Activated CD4-positive, alpha-beta T cell treated with anti-CD3 and anti-CD28 coated beads, Interleukin-2, amount 10 ng/mL, durations not matched to agents 24 days and 14 days (primary cell): ENCODE data around the gene CDH4. TPM values are rescaled to one million over a fixed set of nuclear protein-coding genes. Genes with fewer than 3 reads are reported as not detected.

ENCODE experiments used
- DNase-seq: peaks from one replicate; pipeline ENCODE4 v3.0.0; 2022
- H3K27ac Mint-ChIP-seq: one replicate; pipeline ENCODE4 v1.8.0; 2022; ENCODE audit warnings: mild to moderate bottlenecking, mixed read lengths
- H3K27me3 Mint-ChIP-seq: one replicate; pipeline ENCODE4 v1.8.0; 2022; ENCODE audit warnings: mixed read lengths
- H3K36me3 Mint-ChIP-seq: one replicate; pipeline ENCODE4 v1.8.0; 2022; ENCODE audit warnings: low read depth, mild to moderate bottlenecking, mixed read lengths
- H3K4me1 Mint-ChIP-seq: one replicate; pipeline ENCODE4 v1.8.0; 2021; ENCODE audit warnings: mixed read lengths
- H3K4me3 Mint-ChIP-seq: one replicate; pipeline ENCODE4 v1.8.0; 2022; ENCODE audit warnings: mild to moderate bottlenecking, moderate library complexity, mixed read lengths
- H3K9me3 Mint-ChIP-seq: one replicate; pipeline ENCODE4 v1.8.0; 2021; ENCODE audit warnings: mixed read lengths
- intact Hi-C: fragments of 100-400 bp; cut with micrococcal nuclease; formaldehyde crosslinking; loops from one replicate; pipeline ENCODE4 v1.15.1; 2023
- total RNA-seq: library from RNA; stranded (reverse); gene quantifications from 2 replicates; pipeline ENCODE4 v1.2.3, GENCODE V29; 2022

Gene CDH4
- total RNA-seq, 1 donor from 2014 or later: not detected

DNA sequence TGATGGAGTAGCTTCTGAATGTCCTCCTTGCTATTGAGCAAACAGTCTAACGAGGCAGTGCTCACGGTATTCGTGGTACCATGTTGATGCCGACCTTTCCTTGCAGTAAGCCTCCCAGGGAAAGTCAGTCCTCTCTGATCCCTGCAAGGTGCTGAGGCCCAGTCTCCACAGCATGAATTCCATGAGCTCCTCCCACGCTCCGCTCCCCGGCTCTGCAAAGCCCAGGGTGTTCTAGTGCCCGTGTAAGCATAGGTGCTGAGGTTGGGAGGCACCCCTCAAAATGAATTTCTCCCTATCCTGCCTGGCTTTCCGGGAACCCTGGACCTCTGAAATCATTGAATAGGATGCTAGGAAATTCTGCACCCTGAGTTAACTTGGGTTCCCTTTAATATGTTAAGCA is 562.7 kb downstream of the CDH4 start:
- no peaks in the 10 kb centered on the region for H3K36me3 Mint-ChIP-seq
- no peak overlapping the region for H3K27ac Mint-ChIP-seq
- H3K9me3 Mint-ChIP-seq: no peaks in the 10 kb centered on the region
- intact Hi-C loops: no loop called here
- no peaks in the 10 kb centered on the region for H3K27me3 Mint-ChIP-seq
- DNase-seq: no peak
- no peak overlapping the region for H3K4me3 Mint-ChIP-seq
- no peaks in the 10 kb centered on the region for H3K4me1 Mint-ChIP-seq

DNA sequence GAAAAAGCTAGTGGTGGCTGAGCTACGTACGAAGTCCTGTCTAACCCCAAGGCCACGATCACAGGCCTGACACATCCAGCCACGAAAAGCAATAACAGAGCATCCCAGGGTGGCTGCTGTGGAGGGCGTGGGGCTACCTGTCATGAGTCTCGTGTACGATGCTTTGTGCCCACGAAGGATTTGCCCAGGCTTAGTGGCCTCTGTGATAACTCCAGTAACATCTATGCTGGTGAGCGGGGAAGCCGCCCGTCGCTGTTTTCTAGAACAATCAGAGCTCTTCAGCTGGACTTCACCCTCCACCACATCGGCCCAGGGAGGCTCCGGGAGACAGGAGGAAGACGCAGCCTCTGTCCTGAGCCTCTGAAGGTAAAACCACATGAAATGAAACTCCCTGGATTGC is 563.1 kb downstream of the CDH4 start:
- H3K4me1 Mint-ChIP-seq: no peaks in the 10 kb centered on the region

DNA sequence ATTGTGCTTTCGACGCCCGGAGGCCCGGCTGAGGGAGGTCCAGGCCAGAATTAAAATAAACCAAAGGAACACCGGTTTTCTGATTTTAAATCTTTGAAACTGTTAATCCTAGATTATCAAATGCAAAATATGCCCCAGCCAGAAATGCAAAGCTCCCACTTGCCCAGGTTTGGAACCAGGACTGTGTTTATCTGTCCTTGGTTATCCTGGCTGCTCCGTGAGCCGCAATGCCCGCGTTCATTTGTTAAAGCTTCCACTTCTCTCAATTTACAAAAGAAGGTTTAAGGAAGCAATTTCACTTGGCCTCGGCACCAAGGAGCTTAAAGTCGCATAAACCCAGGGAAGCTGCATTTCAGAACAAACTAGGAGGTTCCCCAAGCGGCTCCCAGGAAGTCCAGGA is 563.6 kb downstream of the CDH4 start:
- no peak overlapping the region for H3K27ac Mint-ChIP-seq

More for the DNA sequence above, 563.1 kb downstream of the CDH4 start:
- no peaks in the 10 kb centered on the region for H3K9me3 Mint-ChIP-seq
- no peaks in the 10 kb centered on the region for H3K36me3 Mint-ChIP-seq
- no peak overlapping the region for H3K27ac Mint-ChIP-seq
- intact Hi-C loops: no loop called here
- no peak for DNase-seq
- no peaks in the 10 kb centered on the region for H3K27me3 Mint-ChIP-seq
- no peak overlapping the region for H3K4me3 Mint-ChIP-seq

DNA sequence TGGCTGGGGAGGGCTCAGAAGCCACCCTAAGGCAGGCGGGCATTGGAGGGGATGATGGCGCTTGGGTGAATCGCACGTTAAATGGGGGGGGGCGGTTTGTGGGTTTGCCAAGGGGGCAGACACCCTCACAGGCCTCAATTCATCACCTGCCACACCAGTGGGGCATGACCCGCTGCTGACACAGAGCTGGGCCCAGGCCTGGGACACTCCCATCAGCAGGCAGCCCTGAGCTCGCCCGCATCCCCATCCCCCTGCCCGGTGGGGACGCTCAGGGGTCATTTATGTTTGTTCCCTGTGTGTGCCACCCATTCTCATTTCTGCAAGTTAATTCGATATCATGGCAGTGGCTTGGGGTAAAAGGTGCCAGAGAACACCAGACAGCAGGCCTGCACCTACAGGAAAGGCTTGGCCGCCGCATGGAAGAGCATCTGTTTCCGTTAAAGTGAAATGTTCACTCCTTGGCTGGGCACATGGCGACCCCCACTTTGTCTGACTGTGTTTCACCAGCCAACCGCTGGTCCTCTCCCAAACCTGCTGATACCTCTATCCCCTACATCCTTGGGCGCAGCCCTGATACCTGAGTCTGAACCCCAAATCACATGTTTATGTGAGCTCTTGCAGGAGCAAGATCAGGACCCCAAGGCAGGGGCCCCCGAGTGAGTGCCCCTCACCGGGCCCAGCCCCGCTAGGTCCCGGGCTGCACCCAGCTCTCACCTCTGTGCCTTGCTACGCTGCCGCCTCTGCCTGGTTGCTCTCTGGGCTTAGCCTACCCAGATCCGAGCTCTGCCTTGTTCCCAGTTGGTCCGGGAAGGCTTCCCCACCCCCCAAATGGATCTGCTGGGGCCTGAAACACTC is 564.8 kb downstream of the CDH4 start:
- Mint-ChIP-seq H3K4me3 (no peak overlapping the region), H3K27ac (no peak overlapping the region), H3K36me3 (no peaks in the 10 kb centered on the region), H3K27me3 (no peaks in the 10 kb centered on the region), H3K4me1 (no peaks in the 10 kb centered on the region), H3K9me3 (no peaks in the 10 kb centered on the region)
- DNase-seq: no peak
- intact Hi-C loops: no loop called here

More for the DNA sequence above, 563.6 kb downstream of the CDH4 start:
- no peak for DNase-seq
- intact Hi-C loops: no loop called here
- Mint-ChIP-seq H3K4me1 (no peaks in the 10 kb centered on the region), H3K27me3 (no peaks in the 10 kb centered on the region), H3K36me3 (no peaks in the 10 kb centered on the region), H3K9me3 (no peaks in the 10 kb centered on the region), H3K4me3 (no peak overlapping the region)

DNA sequence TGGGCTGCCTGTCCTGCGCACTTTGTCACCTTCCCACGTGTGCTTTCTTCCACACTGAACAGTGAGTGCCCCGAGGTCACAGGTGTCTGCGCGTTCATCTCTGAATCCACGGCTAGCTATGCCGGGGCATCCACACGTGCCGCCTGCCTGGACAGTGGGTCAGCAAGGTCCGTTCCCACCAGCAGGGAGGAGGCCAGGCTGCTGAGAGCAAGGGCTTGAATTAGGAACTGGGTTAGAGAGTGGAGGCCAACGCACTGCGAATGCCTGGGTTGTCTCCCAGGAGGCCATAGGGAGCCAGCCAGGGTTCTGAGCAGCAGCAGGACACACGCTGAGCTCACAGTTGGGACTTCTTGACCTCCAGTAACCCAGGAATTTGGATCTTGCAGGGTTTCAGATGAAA is 565.5 kb downstream of the CDH4 start:
- no peaks in the 10 kb centered on the region for H3K27me3 Mint-ChIP-seq
- no peaks in the 10 kb centered on the region for H3K4me1 Mint-ChIP-seq
- H3K27ac Mint-ChIP-seq: no peak overlapping the region
- DNase-seq: no peak
- intact Hi-C loops: no loop called here
- H3K36me3 Mint-ChIP-seq: no peaks in the 10 kb centered on the region
- H3K4me3 Mint-ChIP-seq: no peak overlapping the region
- H3K9me3 Mint-ChIP-seq: no peaks in the 10 kb centered on the region

DNA sequence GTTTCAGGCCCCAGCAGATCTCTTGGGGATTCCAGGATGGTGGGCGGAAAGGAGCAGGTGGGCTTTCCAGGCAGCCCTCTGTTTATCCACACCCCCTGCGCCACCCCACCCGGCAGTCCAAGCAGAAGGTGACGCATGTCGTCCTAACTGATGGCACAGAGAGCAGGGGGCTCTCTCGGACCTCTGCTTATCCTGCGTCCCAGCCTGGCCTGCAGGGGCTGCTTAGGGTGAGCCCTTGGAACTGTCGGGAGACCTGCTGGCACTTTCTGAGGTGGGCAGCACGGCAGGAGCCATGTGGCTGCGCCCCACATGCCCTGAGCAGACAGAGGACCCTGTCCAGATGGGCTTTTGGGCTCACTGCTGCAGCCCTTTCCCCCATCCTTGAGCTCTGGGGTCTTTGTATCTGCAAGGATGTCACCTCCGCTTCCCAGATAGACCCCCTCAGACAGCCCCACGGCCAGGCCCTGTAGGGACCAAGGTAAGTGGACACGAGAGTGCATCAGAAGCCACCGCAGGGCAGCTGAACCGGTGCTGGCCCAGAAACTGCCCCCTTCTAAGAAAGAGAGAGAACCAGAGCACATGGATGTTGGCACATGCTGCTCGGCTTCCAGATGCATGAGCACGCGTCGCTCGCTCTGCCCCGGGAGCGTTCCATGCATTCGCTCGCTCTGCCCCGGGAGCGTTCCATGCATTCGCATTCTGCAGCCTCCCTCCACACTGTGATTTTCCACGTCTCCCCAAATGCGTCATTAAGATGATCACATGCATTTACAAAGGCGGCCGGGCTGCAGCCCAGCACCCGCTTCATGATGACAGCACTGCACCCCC is 566.9 kb downstream of the CDH4 start:
- Mint-ChIP-seq H3K27ac (no peak overlapping the region), H3K36me3 (no peaks in the 10 kb centered on the region), H3K4me1 (no peaks in the 10 kb centered on the region), H3K4me3 (no peak overlapping the region), H3K9me3 (peaks cover 5% of the 10 kb centered on the region), H3K27me3 (no peaks in the 10 kb centered on the region)
- no peak for DNase-seq
- intact Hi-C loops: no loop called here

DNA sequence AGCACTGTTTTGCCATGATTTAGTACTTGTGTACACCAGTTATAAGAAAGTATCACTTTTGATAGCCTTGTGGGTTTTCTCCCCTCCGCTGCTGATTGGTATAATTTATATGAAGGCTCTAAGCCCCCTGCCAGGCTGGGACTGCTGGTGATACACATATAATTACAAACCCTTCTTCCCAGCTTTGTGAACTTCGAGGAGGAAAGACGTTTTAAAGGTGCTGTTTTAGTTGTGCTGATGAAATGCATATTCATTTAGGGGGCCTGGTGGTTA is 567.4 kb downstream of the CDH4 start:
- intact Hi-C loops: no loop called here
- Mint-ChIP-seq H3K4me1 (no peaks in the 10 kb centered on the region), H3K27me3 (no peaks in the 10 kb centered on the region)

DNA sequence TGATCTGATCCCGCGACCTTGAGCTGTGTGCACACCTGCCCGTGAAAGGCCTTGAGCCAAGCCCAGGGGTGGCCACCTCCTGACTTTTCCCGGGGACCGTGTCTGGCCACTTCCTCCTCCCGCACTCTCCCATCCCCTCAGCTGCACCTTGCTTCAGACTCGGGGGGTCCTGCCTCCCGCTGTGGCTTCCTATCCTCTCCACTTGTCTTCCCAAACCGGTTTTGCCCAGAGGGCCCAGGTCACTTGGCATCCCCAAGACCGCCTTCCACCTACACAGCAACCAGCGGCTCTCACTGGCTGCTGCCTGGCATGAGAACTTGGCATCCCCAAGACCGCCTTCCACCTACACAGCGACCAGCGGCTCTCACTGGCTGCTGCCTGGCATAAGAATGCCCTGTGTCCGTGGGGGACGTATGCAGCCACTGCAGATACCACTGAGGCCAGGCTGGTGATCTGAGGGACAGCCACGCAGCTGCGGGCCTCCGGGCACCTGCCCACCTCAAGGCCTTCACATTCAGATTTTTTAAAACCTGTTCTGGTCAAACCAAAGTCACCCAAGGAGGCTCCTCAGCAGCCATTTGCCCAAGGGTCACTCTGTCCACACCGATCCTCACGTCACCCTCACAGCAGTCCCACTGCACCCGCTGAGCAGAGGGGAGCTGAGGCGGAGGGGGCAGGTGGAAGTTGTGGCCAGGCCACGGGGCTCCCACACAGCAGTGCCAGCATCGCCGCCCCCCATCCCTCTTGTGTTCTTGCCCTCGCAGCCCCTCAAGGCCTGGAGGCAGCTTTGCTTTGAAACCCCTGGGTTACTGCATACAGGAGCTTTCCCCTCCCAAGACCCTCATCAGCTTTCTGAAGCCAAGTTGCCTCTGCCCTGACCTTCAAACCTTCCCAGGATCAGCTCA is 568.1 kb downstream of the CDH4 start:
- intact Hi-C loops: no loop called here
- no peak overlapping the region for H3K27ac Mint-ChIP-seq
- peaks cover 5% of the 10 kb centered on the region for H3K9me3 Mint-ChIP-seq
- DNase-seq: no peak
- H3K4me1 Mint-ChIP-seq: no peaks in the 10 kb centered on the region
- no peaks in the 10 kb centered on the region for H3K27me3 Mint-ChIP-seq
- H3K4me3 Mint-ChIP-seq: no peak overlapping the region
- no peaks in the 10 kb centered on the region for H3K36me3 Mint-ChIP-seq

More for the DNA sequence above, 567.4 kb downstream of the CDH4 start:
- Mint-ChIP-seq H3K36me3 (no peaks in the 10 kb centered on the region), H3K4me3 (no peak overlapping the region), H3K27ac (no peak overlapping the region), H3K9me3 (peaks cover 5% of the 10 kb centered on the region)
- no peak for DNase-seq

DNA sequence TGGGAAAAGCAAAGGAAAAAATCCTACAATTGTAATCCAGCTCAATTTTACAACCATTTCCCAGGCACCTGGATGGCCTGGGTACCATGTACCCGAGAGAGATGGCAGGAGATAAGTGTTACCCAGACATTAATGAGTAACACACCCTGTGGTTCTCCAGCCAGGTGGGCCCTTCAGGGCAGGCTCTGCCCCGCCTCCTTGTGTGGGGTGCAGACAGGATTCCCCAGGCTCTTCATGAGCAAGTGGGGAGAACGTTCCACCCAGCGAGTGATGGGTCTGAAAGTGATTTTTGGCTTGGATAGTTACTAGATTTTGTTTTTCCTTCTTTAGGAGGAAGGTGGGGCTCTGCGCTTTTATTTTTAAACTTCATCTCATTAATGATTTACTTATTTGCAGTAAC is 569.7 kb downstream of the CDH4 start:
- Mint-ChIP-seq H3K27me3 (no peaks in the 10 kb centered on the region), H3K27ac (no peak overlapping the region), H3K36me3 (no peaks in the 10 kb centered on the region), H3K9me3 (peaks cover 5% of the 10 kb centered on the region), H3K4me3 (no peak overlapping the region), H3K4me1 (no peaks in the 10 kb centered on the region)
- no peak for DNase-seq
- intact Hi-C loops: no loop called here

DNA sequence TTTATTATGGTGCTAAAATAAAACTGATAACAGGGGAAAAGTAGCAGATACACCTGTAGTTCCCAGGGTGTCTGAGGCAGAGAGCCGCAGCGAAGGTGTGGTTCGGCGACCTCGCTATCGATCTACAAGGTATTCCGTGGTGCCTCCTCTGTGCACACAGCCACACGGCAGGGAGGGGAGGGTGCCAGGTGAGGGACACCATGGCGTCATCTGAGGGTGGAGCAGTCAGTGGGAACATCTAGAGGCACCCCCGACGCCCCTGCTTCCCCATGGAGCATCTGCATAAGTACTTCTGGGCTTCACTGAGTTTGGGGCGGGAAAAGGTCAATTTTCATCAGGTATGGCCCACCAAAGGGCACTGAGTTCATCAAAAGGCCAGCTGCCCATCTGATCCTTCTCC is 570.3 kb downstream of the CDH4 start:
- H3K27me3 Mint-ChIP-seq: no peaks in the 10 kb centered on the region

DNA sequence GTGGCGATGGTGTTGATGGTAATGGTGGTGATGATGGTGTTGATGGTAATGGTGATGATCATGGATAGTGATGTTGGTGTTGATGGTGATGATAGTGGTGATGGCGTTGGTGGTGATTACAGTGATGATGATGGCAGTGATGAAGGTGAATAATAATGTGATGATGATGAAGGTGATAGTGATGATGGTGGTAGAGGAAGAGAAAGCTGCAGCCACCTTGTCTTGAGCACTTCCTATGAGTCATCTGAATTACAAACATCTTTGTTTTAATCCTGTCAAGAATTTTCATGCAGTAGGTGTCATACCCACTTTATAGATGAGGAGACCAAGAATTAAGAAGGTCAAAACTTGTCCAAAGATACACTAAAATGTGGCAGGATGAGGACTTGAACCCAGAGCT is 571.2 kb downstream of the CDH4 start:
- Mint-ChIP-seq H3K27me3 (no peaks in the 10 kb centered on the region), H3K9me3 (peaks cover 5% of the 10 kb centered on the region), H3K27ac (no peak overlapping the region), H3K4me3 (no peak overlapping the region), H3K4me1 (no peaks in the 10 kb centered on the region), H3K36me3 (no peaks in the 10 kb centered on the region)
- DNase-seq: no peak
- intact Hi-C loops: no loop called here

More for the DNA sequence above, 570.3 kb downstream of the CDH4 start:
- no peak for DNase-seq
- H3K27ac Mint-ChIP-seq: no peak overlapping the region
- no peaks in the 10 kb centered on the region for H3K4me1 Mint-ChIP-seq
- peaks cover 5% of the 10 kb centered on the region for H3K9me3 Mint-ChIP-seq
- H3K36me3 Mint-ChIP-seq: no peaks in the 10 kb centered on the region
- no peak overlapping the region for H3K4me3 Mint-ChIP-seq
- intact Hi-C loops: no loop called here

DNA sequence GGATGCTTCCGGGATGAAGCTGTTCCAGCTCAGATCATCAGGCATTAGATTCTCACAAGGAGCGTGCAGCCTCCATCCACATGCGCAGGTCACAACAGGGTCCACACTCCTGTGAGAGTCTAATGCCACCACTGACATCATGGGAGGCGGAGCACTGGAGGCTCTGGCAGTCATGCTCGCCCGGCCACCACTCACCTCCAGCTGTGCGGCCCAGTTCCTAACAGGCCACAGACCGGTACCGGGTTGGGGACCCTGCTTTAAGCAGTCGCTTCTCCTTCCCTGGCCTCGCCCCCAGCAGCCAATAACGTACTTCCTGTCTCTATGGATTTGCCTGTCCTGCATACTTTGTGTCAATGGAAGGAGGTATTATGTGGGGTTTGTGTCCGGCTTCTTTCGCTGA is 576.8 kb downstream of the CDH4 start:
- no peak overlapping the region for H3K27ac Mint-ChIP-seq
- H3K36me3 Mint-ChIP-seq: no peaks in the 10 kb centered on the region
- no peak for DNase-seq
- intact Hi-C loops: no loop called here
- no peak overlapping the region for H3K4me3 Mint-ChIP-seq
- H3K4me1 Mint-ChIP-seq: no peaks in the 10 kb centered on the region
- no peaks in the 10 kb centered on the region for H3K9me3 Mint-ChIP-seq
- H3K27me3 Mint-ChIP-seq: no peaks in the 10 kb centered on the region

DNA sequence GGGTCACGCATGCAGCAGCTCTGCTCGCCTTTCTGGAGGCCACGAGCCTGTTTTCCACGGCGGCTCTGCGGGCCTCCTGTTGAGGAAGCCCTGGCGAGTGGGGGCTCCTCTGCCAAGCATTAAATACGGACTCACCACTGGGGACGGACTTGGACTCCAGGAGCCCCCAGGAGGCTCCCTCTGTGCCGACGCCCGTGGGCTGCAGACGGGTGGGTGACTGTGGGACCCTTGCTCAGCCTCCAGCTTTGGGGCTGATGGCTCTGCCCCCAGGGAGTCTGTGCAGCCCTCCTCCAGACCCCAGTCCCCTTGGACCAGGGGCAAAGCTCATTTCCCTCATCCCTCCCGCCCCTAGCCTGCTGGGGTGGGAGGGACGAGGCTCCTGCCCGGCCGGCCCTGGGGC is 577.5 kb downstream of the CDH4 start:
- intact Hi-C loops: no loop called here
- no peaks in the 10 kb centered on the region for H3K9me3 Mint-ChIP-seq
- no peak overlapping the region for H3K4me3 Mint-ChIP-seq
- DNase-seq: no peak
- no peaks in the 10 kb centered on the region for H3K4me1 Mint-ChIP-seq
- H3K27me3 Mint-ChIP-seq: no peaks in the 10 kb centered on the region
- H3K27ac Mint-ChIP-seq: no peak overlapping the region
- H3K36me3 Mint-ChIP-seq: no peaks in the 10 kb centered on the region
